Lung microvascular endothelial cell (primary cell): ENCODE data around the gene CHPF. TPM values are rescaled to one million over a fixed set of nuclear protein-coding genes. Genes with fewer than 3 reads are reported as not detected.

ENCODE experiments used
- DNase-seq, 2 donors: peaks; one replicate each; pipeline versions ENCODE4 v3.0.0 to v3.0.0-alpha.2; 2010; ENCODE audit warnings: low read depth in 2 of 2
- total RNA-seq: library from RNA; depleted of rRNA; stranded (reverse); fragments of >200 nt; gene quantifications from 2 replicates; pipeline ENCODE4 v1.2.1, GENCODE V29; 2014

The CHPF gene
- total RNA-seq, 1 donor from 2014 or later = 0.40 TPM

DNA sequence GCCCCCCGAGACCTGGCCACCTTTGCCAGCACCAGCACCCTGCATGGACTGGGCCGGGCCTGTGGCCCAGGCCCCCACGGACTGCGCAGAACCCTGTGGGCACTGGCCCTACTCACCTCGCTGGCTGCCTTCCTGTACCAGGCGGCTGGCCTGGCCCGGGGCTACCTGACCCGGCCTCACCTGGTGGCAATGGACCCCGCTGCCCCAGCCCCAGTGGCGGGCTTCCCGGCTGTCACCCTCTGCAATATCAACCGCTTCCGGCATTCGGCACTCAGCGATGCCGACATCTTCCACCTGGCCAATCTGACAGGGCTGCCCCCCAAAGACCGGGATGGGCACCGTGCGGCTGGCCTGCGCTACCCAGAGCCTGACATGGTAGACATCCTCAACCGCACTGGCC is 28.8 kb downstream of the CHPF start:
- no peak for DNase-seq

DNA sequence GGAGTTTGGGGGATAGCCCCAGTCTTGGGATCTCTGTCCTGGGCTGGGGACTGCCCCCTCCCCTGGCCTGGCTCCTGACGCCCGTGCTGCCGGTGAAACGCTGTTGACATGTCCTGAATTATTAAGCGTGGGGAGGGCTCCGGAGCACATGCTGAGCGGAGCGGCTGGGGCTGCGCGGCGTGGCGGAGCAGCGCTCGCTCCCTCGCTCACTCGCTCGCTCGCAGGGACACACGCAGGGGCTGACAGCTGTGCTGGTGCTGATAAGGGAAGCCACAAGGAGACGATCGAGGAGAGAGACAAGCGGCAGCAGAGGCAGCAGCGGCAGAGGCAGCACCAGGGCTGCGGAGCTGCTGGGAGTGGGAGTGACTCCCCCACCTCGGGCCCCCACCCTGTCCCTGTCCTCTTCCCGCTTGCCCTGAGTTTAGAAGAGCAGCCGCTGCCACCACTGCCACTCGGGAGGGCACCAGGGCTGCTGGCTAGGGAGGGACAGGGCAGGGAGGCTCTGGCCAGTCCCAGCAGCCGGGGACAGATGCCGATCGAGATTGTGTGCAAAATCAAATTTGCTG is 29.3 kb downstream of the CHPF start, which contains the start of gene ASIC4:
Gene ASIC4 (plus strand): TSS at position 287 of the 566 bp plus-strand sequence. CDS start 243 bp downstream, at position 530.
- no peak for DNase-seq

GRCh38 chr2:219513787-219514186 is 29.8 kb downstream of the CHPF start:
- no peak for DNase-seq

DNA sequence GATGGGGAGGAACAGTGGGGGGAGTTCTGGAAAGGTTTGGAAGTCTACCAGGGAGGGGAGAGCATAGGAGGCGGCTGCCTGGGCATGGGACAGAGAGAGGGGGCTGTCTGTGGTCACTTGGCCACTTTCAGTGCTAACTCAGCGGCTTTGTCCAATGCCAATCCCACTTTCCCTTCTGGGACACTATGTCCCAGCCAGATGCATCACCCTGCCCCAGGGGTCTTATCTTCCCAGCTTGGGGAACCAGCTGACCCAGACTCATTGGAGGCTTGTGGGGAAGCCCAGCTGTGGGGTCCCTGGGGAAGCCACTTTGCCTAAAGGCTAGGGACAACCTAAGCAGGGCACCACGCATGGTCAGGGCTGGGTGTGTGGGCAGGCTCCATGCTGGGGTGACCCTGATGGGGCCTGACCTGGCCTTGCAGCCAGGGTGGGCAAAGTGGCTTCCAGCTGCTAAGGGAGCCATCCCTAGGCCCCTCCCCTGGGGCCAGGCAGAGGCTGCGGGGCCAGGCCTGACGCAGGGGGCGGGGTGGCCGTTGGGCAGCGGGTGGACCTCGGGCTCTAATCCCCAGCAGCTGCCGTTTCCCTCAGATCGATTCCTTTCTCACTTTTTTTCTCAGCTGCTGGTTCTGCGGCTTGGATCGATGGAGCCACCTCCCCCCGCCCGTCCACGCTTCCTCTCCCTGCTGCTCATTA is 30.9 kb downstream of the CHPF start:
- DNase-seq = no peak

DNA sequence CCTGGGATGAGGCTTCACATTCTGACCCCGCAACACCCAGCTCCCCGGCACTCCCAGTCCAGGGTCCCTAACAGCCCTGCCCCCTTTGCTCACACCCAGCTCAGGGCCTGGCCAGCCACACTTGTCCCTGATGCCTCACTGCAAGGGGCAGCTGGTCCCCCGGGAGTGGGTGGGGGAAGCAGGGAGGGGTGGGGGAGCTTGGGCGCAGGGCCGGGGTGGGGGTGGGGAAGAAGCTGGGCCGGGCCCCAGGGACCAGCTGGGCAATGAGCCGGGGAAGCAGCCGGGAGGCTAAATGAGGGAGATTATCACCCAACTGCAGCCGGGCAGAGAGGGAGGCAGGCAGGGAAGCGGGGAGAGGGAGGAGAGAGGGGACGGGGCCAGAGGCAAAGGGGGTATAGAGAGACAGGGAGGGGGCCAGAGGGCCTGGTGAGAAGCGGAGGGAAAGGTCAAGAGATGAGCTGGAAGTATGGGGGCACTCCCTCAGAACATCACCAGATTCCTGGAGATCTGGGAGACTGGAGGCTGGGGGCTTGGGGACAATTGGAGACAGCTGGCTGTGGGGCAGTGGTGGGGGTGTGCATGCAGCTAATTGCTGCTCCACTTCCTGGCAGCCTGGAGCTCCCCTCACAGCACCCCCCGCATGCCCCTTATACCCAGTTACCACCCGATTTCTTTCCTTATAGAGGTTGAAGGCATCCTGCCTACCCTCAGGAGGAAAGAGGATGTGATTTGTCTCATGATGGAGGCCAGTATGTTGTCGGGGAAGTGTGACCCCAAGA is 31.9 kb downstream of the CHPF start:
- no peak for DNase-seq

- no peak for DNase-seq
These were observed 33.0 kb downstream of the CHPF start for GRCh38 chr2:219510512-219511135.

DNA sequence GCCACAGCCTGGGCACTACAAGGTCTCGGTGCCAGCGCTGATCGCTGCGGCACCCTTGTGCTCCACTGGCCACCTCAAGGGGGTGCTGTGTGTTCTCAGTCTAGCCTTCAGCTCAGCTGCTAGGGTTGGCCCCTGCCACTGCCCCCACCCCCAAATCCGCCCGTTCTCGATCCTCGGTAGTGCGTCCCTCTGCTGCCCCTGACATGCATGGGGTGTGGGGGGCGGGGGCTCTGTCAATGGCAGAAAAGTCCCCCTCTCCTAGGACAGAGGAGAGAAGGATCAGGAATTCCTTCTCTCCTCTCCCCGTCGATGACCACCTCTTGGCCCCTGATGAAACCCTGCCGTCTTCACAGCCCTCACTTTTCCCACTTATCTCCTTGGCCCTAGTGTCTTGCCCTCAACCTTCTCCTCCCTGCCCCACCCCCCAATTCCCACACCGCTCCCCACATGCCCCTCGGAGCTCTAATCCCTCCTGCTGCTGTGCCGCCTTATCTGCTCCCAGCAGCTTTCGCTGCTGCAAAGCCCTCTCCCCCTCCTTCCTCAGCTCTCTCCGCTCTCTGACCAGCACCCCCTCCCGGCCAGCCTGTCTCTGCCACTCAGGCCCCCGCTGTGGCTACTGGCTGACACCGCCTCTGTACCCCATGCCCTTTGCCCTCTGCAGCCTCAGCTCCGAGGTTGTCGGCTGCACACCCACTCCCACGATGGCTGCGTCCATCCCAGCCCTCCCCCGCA is 33.7 kb downstream of the CHPF start:
- peak; percentile 37 to 52 for DNase-seq

- DNase-seq = no peak
These were observed 34.4 kb downstream of the CHPF start for GRCh38 chr2:219508971-219509779.

DNA sequence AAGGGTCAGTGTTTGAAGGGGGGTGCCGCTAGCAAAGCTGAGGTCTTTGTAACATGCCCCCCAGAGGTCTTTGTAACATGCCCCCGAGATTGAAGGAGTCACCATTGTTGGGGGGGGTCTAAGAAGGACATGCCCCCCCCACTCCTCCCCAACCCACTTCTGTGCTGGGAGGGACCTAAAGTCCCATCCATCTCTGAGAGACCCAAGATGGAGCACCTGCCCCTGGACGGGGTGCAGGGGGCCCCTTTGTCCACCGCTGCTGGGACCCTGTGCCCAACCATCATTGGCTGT is 35.2 kb downstream of the CHPF start:
- no peak for DNase-seq

- DNase-seq = no peak
These were observed 35.8 kb downstream of the CHPF start for GRCh38 chr2:219507581-219508443.

DNA sequence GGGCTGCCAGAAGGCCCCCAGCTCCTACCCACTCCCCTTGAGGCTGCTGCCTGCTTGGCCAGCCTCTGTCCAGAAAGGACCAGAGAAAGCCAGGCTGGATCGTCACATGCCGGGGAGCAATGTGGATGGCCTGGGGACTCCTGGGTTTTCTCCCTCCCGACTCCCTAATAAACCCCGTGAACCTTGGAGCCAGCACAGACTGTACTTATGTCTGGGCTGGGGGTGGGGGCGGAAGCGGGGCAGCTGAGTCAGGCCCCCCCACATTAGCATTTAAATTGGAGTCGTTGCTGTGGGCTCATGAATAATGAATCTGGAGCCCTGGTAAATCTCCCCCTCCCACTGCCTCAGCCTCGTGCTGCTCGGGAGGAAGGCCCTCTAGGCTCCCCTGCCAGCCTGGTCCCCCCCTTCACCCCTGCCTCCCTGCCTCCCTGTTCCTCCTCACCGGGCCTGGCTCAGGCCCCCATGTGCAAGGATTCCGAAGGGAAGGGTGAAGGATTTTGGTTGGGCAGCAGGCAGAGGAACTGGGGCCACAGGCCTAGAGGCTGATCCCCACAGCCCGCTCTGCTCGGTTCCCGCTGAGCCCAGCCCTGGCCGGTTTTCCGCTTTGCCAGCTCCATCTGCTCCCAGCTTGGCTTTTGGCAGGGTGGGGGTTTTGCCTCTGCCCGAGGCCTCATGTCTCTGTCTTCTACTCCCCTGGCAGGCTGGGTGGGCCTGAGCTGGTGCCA is 36.6 kb downstream of the CHPF start:
- no peak for DNase-seq

GRCh38 chr2:219506153-219506801 is 37.3 kb downstream of the CHPF start:
- no peak for DNase-seq

DNA sequence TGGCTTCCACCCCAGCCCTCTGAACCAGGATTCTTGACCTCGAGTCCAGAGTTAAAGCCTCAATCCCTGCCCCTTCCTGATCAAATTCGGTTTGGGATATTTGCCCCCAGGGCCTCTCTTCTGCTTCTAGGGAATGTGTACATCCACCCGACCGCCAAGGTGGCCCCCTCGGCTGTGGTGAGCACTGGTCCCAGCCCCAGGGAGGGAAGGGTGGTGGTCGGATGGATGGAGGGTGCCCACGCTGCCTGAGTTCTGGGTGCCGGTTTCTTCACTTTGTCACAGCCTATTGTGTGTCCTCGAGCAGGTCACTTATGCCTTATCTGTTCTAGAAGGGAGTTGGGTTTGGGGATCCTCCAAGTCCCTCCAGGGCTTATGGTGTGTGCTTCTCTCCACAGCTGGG is 38.0 kb downstream of the CHPF start:
- no peak for DNase-seq

DNA sequence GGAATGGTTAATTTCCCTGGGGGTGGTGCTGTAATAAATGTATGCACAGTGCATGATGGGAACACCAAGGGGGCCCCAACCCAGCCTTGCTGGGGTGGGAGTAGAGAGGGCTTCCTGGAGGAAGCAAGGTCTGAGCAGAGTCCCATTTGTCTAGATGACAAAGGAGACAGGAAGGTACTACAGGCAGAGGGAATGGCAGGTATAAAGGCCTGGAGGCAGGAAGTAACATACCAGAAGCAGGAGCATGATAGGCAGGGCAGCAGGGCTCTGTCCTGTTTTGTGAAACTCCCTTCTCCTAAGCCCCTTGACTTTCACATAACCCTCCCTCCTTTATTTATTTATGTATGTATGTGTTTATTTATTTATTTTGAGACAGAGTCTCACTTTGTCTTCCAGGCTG is 41.0 kb downstream of the CHPF start:
- DNase-seq = no peak

GRCh38 chr2:219501849-219502248 is 41.8 kb downstream of the CHPF start:
- DNase-seq = no peak

GRCh38 chr2:219500135-219500534 is 43.5 kb downstream of the CHPF start:
- DNase-seq = peak in 1 of 2 donors; percentile 10

GRCh38 chr2:219499555-219499954 is 44.1 kb downstream of the CHPF start:
- no peak for DNase-seq

DNA sequence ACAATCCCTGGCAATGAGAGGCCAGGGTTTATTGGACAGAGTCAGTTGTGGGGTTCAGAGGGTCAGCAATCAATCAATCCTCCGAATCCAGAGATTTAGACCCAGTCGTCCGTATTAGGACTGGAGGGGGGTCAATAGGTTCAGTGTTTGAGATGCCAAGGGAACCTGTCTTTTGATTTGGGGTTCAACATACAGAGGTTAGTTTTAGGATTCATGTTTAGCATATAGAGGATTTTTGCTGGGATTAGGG is 44.6 kb downstream of the CHPF start:
- DNase-seq = no peak
